ENCODE results near the gene OLFML2A.

The OLFML2A gene

DNA sequence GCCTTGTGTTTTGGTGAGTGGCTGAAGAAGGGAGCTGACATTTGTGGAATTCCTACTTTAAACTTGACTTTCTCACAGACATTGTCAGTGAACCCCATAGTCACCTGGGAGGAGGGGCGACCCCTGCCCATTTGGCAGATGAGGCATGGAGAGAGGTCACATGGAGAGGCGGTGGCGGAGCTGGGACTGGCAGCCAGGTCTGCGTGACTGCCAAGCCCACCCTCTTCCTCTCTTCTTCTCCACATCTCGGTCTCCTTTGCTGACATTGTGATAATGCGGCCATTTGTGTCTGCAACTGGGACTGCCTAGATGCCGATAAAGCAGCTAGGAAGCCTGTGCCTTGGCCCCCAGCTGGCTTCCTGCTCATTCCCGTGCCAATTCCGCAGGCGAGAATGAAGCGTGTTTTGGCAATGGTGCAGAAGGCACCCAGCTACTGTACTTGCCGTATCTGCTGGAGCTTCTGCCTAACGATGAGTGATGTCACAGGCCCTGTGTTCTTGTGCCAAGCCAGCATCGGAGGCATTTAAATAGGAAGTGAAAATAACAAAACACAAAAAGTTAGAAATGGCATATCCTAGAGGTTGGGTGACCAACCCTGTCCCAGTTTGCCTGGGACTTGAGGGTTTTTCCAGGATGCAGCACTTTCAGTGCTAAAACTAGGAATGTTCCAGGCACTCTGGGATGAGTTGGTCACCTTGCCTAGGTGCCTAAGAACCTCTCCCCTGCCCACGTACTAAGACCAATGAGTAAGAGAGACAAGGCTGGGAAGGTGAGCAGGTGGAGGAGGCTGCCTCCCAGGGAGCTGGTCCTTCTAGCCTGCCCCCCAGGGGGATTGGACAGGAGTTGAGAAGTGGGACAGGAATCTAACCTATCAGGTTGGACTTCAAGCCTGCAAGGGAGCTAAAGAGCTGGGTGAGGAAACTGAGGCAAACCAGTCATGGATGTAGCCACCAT, 23.6 kb downstream of the OLFML2A start:
- DNase-seq, result peak; percentile 9 to 68

DNA sequence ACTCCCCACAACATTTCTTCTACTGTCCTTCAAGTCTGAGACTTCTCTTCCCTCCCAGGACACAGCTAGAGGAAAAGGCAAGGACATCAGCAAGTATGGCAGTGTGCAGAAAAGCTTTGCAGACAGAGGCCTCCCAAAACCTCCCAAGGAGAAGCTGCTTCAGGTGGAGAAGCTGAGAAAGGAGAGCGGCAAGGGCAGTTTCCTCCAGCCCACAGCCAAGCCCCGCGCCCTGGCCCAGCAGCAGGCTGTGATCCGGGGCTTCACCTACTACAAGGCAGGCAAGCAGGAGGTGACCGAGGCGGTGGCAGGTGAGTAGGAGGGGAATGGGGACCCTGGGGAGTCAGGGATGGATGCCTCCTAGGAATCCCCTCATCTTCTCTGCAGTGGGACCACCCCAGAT, 24.4 kb downstream of the OLFML2A start:
- no peak for DNase-seq

DNA sequence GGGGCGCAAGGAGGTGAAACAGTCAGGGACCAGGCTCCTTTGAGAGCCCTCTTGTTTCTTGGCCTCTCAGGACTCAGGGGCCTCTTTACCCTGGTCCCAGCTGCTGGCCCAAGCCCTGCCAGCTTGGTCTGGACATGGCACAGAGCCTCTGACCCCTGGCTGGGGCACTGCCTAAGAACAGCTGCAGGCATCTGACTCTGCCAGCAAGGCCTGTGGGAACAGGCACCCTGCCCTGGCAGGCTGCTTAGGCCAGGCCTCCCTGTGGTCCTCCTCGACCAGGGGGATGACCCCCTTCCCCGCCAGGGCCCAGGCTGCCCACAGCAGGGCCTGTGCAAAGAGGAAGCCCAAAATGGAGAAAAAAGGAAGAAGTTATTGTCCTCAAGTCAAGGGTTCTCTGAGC, 25.5 kb downstream of the OLFML2A start:
- no peak for DNase-seq

DNA sequence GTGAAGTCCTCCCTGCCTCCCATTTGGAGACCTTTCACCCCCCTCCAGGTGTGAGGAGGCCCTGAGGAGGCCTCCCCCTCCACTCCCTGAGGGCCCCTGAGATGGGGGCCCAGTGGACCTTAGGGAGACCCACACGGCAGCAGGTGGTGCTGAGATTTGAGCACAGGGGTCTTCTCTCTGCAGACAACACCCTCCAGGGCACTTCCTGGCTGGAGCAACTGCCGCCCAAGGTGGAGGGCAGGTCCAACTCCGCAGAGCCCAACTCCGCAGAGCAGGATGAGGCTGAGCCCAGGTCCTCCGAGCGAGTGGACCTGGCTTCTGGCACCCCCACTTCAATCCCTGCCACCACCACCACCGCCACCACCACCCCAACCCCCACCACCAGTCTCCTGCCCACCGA, 27.0 kb downstream of the OLFML2A start:
- no peak for DNase-seq

DNA sequence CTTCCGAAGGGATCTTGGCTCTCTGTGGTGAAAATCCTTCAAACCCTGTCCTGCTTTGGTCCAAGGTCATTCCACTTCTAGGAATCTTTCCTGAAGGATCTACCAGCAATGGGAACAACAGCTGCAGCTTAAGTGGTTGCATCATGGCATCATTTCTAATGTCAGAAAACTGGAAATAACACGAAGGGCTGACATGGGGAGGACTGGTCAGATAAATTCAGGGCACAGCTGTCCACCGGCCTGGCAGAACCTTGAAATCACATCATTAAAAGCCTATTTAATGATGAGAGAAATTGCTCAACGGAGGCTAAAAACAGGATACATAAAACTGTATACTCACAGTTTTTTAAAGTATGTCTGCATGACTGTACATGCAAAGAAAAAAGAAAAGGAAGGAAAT, 28.3 kb downstream of the OLFML2A start:
- DNase-seq, result no peak

DNA sequence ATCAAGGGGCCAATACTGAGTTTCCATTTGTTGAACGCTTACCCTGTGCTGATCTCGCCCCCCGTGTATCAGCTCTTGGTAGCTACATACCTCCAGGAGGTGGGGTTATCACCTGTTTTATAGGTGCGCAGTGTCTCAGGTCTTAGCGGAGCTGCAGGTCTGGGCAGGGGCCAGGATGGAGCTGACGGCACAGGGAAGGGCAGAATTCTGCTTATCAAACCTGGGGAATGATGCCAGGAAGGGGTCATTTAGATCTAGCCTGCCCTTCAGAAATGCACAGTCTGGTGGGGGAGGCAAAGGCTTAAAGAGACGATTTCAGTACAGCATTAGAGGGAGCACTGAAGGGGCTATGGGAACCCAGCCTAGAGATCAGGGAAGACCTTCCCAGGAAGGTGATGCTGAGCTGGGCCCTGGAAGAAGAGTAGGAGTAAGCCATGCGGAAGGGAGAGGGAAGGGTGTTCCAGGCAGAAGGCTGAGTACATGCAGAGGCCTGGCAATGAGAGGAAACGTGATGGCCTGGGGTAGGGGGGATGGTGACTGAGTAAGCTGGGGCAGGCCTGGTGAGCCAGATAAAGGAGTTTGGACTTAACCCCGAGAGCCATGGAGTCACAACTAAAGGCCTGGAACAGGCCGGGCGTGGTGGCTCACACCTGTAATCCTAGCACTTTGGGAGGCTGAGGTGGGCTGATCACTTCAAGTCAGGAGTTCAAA, 31.5 kb downstream of the OLFML2A start:
- no peak for DNase-seq

DNA sequence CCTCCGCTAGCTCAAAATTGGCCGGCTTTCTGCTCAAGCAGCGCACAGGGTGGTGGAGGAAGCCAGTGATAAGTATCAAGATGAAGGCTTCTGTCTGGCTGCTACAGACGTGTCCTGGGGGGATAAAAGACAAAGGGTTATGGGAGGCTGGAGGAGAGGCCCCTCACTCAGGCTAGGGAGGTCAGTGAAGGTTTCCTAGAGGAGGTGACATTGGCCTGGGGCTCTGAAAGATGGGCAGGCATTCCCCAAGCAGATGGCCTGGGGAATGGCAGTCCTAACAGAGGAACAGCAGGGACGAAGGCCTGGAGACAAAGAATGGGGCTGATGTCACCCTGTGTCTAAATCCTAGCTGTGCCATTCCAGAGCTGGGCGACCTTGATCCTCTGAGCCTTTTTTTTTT, 32.3 kb downstream of the OLFML2A start:
- DNase-seq, result no peak

DNA sequence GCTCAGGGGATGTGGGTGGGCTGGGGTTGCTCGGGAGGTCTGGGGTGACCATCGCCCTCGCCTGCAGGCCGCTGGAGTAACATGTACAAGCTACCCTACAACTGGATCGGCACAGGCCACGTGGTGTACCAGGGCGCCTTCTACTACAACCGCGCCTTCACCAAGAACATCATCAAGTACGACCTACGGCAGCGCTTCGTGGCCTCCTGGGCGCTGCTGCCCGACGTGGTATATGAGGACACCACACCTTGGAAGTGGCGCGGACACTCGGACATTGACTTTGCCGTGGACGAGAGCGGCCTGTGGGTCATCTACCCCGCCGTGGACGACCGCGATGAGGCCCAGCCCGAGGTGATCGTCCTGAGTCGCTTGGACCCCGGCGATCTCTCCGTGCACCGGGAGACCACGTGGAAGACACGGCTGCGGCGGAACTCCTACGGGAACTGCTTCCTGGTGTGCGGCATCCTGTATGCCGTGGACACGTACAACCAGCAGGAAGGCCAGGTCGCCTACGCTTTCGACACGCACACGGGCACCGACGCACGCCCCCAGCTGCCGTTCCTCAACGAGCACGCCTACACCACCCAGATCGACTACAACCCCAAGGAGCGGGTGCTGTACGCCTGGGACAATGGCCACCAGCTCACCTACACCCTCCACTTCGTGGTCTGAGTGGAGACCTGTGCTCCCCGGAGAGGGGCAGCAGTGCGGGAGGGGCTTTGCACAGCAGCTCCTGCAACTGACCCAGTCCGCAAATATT, 33.0 kb downstream of the OLFML2A start:
- DNase-seq, result no peak

DNA sequence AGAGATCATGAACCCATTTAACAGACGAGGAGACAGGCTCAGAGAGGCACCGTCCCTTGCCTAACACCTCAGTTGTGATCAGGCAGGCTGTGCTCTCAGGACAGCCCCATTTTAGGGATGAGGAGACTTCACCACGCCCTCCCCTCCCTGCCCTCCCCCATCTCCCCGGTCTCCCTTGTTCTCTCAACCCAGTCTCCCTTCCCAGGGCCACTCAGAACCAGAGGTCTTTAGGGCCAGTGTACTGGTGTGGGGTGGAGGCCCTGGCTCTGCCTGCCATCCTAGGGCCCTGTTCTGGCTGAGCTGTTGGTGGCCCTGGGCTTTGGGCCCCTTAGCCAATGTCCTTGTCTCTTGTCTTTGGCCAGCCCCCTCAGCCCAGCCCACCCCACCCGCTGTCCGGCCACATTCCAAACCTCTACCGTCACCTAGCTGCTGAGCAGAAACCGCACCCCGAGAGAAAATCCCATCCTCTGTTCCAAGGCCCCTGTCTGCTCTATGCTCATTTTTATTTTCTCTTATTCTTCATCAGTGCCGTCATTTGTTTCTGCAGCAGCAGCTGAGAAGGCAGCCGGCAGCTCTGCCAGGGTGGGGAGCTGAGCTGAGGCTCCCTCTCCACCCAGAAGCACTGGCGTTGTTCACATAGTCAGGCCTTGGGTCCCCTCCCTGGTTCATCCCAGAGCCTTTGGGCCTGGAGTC, 33.9 kb downstream of the OLFML2A start:
- DNase-seq, result no peak

DNA sequence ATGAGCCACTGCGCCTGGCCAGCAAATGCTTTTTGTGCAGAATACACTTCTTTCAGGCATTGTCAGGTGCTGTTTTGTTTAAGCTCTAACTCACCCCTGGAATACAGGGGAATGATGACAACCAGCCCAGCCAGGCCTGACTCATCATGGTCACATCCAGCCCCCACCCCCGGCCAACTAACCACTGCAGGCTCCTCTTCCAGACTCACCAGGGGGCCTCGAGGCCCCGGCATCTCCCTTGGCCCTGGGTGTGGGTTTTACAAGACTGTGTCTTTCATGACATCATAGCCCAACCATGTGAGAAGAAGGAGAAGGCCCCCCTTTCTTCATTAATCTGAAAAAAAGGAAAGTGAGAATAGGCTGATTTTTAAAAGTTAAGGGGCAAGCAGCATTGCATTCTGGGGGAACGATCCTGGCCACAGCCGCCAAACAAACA, 35.5 kb downstream of the OLFML2A start:
- no peak for DNase-seq

DNA sequence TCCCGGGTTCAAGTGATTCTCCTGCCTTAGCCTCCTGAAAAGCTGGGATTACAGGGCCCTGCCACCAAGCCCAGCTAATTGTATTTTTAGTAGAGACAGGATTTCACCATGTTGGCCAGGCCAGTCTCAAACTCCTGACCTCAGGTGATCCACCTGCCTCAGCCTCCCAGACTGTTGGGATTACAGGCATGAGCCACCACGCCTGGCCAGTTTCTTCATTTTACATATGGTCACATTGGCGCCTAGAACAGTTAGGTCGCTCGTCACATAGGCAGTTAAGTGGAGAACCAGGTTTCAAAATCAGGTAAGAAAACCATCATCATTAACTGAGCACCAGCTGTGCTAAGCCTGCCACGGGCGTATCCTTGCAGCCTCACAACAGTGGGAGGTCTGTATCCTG, 36.1 kb downstream of the OLFML2A start:
- no peak for DNase-seq

DNA sequence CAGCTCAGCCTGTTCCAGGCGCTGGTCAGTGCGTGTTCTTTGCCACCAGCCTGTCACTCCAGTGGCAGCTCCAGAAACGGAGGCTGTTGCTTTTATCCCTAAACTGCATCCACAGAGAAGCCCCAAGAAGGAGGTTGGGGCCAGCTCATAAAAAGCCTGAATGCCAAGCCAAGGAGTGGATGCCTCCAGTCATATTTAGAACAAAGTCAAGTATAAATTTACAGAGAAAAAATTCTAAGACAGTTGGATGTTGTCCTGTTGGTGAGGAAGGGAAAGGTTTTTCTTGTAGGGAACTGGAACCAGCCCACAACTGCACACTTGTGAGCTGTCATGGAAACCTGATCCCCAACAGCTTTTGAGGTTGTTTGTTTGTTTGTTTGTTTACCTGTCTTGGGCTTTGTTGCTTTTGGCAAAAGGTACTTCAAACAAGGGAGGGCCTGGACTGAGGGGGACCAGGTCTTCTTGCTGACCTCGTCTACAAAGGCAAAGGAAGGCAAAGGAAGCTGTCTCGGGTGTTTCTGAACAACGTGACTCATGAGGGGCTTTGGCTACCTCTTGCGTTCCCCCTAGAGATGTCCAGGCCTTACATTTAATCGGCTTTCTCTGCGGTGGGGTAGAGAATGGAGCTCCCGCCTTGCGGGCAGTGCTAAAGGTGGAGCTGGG, 36.7 kb downstream of the OLFML2A start:
- no peak for DNase-seq

DNA sequence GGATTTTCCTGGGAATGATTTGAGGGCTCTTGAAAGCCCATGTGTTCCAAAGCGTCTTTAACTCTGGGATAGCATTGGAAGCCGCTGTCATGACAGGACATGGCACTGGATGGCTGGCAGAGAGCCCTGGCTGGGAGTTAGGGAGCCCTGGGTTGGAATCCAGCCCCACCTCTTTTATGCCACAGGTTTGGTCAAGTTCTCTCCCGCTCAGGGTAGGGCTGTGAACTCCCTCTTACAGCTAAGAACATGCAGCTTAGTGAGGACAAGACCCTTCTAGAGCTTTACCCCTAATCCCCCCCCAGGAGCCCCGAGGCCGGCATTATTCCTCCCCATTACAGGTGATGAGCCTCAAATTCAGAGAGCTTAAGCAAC, 37.2 kb downstream of the OLFML2A start:
- DNase-seq, result no peak

DNA sequence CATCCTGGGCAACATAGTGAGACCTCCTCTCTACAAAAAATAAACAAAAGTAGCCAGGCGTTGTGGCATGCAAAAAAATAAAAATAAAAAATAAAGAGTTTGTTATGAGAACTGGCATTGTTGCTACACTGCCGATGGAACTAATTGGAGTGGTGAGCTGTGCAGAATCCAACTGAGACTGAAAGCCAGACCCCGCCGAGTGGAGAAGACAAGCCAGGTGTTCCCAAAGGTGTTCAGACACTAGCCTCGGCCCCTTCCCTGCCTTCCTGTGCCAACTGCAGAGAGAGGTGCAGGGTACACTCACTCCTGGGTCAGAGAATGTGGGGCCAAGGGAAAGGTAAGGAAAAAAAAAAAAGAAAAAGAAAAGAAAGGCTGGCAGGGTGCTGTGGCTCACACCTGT, 38.7 kb downstream of the OLFML2A start:
- DNase-seq, result no peak

DNA sequence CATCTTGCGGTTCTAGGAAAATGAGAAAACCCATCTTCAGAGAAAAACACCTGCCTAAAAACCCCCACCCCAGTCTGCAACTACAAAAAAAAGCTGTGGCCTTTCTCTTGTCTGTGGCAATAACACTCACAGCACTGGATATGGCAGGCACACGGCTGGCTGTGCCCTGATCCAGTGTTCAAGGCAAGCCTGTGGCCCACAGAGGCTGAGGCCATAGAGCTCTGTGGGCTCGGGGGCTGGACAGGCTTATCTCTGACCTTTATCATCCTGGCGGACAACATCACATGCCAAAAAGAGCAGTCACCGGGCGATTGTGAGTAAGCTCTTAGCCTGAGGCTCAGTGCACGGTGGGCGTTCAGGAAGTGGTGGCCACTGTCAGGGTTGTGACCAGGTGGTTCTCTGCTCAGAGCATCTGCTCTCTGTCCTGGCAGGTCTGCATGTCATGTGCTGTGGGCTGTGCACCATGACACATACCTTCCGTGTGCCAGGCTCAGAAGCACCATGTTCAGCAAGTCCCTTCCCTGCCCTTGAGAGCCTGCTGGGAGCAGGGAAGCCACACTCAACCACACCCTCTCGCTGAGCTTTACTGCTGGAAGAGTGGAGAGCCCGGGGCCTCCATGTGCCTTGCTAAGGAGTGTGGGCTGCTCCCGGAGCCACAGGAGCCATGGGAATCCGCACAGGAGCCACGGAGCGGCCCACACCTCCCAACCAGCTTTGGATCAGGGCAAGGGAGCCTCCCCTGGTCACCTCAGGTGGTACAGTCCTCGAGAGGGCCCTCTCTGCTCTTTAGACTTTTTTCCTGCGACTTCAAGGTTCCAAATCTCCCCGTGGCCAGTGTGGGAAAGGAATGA, 41.7 kb downstream of the OLFML2A start:
- no peak for DNase-seq

DNA sequence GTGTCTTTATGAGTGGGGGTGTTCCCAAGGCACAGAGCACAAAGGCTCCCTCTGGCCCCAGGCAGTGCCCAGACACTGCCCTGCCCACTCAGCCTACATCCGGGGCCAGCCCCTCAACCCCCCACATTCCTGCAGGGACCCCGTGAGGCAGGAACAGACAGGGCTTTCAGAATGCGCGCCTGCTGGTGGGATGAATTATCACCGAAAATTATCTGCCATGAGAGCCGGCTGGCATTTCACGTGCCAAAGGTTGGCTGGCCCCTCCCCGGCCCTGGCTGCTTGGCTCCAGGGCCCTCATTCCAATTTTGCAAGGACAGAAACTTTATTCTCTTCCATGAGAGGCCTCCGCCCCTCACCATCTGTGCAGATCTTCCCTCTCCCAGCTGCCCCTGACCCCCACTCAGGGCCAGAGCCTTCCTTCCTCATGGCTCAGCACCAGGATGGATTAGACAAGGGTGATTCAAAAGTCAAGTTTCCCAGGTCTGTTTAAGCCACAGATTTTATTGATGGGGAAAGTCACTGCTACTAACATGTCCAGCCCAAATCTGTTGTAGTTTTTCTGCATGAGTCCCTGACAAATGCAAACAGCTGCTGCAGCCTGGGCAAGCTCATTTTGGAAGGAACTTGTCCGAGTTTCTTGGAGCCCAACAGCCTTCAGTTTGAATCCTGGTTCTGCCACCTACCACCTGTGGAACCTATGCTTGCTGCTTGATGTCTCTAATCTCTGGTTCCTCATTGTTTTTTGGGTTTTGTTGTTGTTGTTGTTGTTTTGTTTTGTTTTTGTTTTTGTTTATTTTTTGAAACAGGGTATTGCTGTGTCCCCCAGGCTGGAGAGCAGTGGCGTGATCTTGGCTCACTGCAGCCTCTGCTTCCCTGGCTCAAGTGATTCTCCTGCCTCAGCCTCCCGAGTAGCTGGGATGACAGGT, 44.0 kb downstream of the OLFML2A start:
- no peak for DNase-seq

DNA sequence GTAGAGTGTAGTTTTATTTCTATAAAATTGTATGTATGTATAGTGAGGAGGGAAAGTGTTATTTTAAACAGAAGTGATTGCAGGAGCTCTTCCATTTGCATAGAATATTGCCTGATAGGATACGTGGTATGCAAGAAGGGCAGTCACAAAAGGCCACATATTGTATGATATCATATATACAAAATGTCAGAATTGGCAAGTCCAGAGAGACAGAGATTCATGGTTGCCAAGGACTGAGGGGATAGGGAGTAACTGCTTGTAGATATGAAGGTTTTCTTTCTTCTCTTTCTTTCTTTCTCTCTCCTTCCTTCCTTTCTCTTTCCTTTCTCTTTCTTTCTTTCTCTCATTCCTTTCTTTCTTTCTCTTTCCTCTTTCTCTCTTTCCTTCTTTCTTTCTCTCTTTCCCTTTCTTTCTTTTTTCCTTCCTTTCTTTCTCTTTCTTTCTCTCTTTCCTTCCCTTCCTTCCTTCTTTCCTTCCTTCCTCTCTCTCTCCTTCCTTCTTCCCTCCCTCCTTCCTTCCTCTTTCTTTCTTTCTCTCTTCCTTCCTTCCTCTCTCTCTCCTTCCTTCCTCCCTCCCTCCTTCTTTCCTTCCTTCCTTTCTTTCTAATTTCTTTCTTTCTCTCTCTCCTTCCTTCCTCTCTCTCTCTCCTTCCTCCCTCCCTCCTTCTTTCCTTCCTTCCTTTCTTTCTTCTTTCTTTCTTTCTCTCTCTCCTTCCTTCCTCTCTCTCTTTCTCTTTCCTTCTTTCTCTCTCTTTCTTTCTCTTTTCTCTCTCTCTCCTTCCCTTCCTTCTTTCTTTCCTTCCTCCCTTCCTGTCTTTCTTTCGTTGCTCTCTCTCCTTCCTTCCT, 51.8 kb downstream of the OLFML2A start:
- no peak for DNase-seq

DNA sequence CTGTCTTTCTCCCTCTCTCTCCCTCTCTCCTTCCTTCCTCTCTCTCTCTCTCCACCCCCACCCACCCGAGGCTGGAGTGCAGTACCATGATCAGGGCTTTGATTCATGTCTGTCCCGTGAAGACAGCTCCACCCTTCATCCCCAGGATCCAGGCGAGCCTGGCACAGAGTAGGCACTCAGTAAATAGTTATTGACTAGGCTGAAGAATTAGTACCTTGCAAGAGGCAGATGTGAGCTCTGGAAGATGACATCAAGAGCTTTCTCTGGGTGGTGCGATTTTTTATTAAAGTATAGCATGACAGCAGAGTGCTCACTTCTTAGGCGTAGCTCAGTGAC, 52.4 kb downstream of the OLFML2A start:
- no peak for DNase-seq

DNA sequence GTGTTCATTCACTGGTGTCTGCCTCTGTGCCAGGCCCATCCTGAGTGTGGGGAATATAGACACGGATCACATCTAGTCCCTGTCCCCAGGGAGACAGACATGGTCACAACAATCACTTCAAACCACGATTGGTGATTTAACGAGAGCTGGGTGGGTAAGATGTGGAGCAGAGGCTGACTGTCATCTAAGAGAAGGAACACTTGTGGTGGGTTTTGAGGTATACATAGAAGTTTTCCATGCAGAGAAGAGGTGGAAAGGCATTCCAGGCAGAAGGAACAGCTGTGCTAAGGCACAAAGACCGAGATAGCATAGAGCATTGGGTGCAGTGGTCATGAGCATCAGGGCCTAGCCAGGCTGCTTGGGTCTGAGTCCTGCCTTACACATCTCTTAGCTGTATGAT, 53.7 kb downstream of the OLFML2A start:
- no peak for DNase-seq

Measured in CD4-positive, alpha-beta T cell treated with Interleukin-1 beta for 1 hour (primary cell).